WI38 (cell line): ENCODE data around the gene PLEKHB2.

Experiments used
- H3K4me3 ChIP-seq: 2 replicates; pipeline ENCODE4 v1.5.1; 2011; ENCODE audit warnings: low read depth, mild to moderate bottlenecking, control low read depth, low read length
- CTCF ChIP-seq: IDR thresholded peaks from 2 replicates; pipeline ENCODE4 v1.5.1; 2012; ENCODE audit warnings: low read depth, mild to moderate bottlenecking, control low read depth, low read length

The PLEKHB2 gene

GRCh38 chr2:131081190-131081589 lies 23.9 kb upstream of the PLEKHB2 start:
- no peak for TF ChIP-seq CTCF

GRCh38 chr2:131085646-131086045 lies 19.5 kb upstream of the PLEKHB2 start:
- TF ChIP-seq CTCF, result no peak
- H3K4me3 ChIP-seq, result no peak overlapping the region

More at GRCh38 chr2:131081190-131081589, 23.9 kb upstream of the PLEKHB2 start:
- H3K4me3 ChIP-seq, result no peak overlapping the region

GRCh38 chr2:131092458-131093005 lies 12.6 kb upstream of the PLEKHB2 start:
- H3K4me3 ChIP-seq, result peak overlapping the region; percentile 84
- no peak for TF ChIP-seq CTCF

- no peak for TF ChIP-seq CTCF
- peak within 1 kb of the TSS; percentile 84 for H3K4me3 ChIP-seq
Measured at GRCh38 chr2:131093006-131093695, 12.0 kb upstream of the PLEKHB2 start, which contains the start of gene FAM168B. Gene FAM168B, minus strand, starts transcription at chr2:131093460. Its CDS starts 10,814 bp downstream, at chr2:131082646.

GRCh38 chr2:131093696-131094462 lies 11.3 kb upstream of the PLEKHB2 start:
- TF ChIP-seq CTCF, result no peak

GRCh38 chr2:131094463-131095281 lies 10.5 kb upstream of the PLEKHB2 start:
- H3K4me3 ChIP-seq, result no peak overlapping the region
- TF ChIP-seq CTCF, result no peak

More at GRCh38 chr2:131093696-131094462, 11.3 kb upstream of the PLEKHB2 start:
- peak overlapping the region; percentile 84 for H3K4me3 ChIP-seq
